Right forelimb (tissue), 1 donor: ENCODE results near the gene CAPN12.

ENCODE experiments used
- DNase-seq: peaks from one replicate; pipeline ENCODE4 v3.0.0-alpha.2; 2018

CAPN12 gene

DNA sequence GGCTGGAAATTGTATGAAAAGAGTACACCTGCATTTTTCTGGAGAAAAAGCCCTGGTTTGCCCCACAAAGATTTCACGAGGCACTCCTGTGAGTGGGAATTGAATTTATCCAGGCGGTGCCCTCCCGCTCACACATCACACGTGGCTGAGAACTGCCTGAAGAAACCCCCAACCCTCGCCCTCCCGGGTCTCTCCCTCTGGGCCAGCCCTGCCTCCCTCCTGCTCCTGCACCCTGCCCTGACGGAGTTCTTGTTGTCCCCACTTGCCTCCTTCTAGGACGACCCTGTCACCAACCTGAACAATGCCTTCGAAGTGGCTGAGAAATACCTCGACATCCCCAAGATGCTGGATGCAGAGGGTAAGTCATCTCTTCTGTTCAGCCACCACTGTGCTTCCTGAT lies 35.2 kb downstream of the CAPN12 start:
- DNase-seq = no peak

- no peak for DNase-seq
Measured at GRCh38 chr19:38708413-38709024, 35.8 kb downstream of the CAPN12 start.

DNA sequence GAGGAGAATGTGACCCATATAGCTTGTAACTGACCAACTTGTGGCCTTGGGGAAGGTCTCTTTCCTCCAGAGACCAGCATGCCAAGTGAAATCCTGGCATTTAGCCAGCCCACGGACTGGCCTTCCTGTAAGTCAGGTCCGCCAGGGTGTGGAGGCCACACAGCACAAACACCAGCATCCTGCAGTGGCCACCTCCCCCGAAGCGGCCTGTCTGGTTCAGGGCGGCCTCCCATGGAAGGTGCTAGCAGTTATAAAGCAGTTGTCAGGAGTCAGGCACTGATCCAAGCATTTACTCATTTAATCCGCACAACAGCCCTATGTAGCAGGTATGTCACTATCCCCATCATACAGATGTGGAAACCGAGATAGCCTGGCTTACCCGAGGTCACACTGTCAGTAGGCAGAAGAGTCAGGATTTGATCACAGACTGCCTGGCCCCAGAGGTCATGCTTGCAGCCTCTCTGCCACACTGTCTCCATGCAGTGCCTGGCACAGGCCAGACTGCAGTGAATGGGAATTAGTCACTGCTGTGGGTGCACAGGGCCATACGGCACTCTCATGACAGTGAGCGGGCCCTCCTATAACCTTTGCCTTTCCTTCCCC lies 36.7 kb downstream of the CAPN12 start:
- DNase-seq = no peak

- no peak for DNase-seq
Measured at GRCh38 chr19:38706792-38707511, 37.3 kb downstream of the CAPN12 start.

- DNase-seq = no peak
Measured at GRCh38 chr19:38705197-38706019, 38.9 kb downstream of the CAPN12 start.

- no peak for DNase-seq
Measured at GRCh38 chr19:38704488-38705026, 39.7 kb downstream of the CAPN12 start.

DNA sequence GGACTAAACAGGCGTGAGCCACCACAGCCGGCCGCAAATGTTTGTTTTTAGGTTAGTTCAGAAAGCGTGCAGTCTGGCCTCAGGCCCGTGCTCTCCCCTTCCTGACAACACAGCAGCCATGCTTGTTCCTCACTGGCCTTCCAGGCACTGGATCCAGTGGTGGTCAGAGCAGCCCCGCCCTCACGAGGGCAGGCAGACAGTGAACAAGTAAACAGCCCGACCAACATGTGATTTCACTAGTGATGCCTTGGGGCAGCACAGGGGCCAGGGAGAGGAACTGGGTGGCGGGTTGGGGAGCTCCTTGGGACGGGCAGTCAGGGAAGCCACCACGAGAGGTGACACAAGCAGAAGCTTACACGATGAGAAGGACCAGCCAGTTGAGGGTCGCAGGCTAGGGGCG lies 40.8 kb downstream of the CAPN12 start:
- no peak for DNase-seq

- no peak for DNase-seq
Measured at GRCh38 chr19:38702278-38702677, 42.0 kb downstream of the CAPN12 start.

GRCh38 chr19:38701455-38702063 lies 42.7 kb downstream of the CAPN12 start:
- no peak for DNase-seq

DNA sequence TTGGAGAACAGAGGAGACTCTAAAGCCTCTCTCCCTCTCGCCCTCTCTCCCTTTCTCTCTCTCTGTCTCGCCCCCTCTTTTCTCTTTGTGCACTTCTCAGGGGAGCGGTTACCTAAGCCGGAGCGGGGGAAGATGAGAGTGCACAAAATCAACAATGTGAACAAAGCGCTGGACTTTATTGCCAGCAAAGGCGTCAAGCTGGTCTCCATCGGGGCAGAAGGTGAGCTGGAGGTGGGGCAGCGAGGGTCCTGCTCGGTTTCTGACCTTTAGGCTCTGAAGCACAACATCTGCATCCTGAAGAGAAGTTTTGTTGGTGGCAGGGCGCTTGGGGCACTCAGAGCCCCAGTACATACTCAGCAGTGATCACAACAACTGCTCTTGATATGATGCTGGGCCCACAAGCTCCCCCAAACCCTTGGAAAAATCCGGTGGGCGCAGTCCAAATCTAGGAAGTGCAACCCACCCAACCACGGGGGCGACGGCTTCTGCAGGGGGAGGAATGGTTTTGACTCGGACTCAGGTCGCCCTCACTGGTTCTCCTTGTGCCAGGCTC lies 43.3 kb downstream of the CAPN12 start:
- DNase-seq = no peak

- no peak for DNase-seq
Measured at GRCh38 chr19:38700350-38700901, 43.8 kb downstream of the CAPN12 start.

GRCh38 chr19:38699647-38700349 lies 44.5 kb downstream of the CAPN12 start:
- no peak for DNase-seq

- DNase-seq = no peak
Measured at GRCh38 chr19:38699027-38699346, 45.3 kb downstream of the CAPN12 start.

DNA sequence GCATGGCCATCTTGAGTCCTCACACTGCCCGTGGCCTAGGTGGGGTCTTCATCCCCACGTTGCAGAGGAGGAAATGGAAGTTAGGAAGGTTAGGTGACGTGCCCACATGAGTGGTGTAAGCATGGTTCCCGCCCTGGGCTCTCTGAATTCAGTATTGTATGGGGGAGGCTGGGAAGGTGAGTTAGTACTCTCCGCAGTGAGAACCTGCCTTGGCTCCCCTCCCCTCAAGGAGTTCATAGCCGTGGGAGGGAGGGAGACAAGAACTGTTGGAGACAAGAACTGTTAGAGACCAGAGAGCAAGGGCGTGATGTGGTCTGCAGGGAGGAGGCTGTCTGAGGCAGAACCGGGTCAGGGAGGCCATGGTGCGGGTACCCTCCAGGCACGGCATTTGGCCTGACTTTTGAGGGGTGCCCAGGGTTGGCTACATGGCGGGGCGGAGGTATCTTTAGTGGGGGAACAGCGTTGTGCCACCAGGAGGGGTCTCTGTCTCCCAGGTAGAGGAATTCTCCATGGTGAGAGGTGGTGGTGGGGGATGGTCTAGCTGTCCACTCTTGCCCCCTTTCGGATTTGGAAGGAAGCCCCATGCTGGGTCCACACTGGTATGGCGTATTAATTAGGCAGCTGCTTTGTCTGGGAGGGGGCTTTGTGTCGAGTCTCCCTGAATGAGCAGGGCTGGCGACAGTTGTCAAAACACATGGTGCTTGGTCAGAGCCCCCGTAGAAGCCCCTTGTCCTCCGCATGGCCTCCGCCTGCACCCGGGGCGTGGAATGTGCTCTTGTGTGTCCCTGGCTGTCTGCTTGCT lies 45.8 kb downstream of the CAPN12 start:
- no peak for DNase-seq

- no peak for DNase-seq
Measured at GRCh38 chr19:38697641-38698071, 46.6 kb downstream of the CAPN12 start.

DNA sequence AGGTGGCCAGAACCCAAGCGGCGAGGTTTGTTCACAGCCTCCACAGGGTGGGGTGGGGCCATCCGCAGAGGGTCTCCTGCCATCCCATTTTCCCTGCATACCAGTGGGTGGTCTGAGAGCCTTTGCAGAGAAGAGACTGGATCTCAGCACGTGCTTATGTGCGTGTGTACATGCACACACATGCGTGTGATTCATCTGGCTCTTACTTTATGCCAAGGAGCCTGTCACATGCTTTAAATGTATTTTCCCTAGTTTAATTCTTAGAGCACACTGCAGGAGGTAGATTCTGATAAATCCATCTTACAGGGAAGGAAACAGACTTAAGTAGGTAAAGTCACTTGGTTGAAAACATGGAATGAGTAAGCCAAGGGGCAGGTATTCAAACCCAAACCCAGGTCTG lies 47.1 kb downstream of the CAPN12 start:
- DNase-seq = no peak

- no peak for DNase-seq
Measured at GRCh38 chr19:38696729-38697055, 47.6 kb downstream of the CAPN12 start.

GRCh38 chr19:38695832-38696728 lies 48.2 kb downstream of the CAPN12 start:
- DNase-seq = no peak

DNA sequence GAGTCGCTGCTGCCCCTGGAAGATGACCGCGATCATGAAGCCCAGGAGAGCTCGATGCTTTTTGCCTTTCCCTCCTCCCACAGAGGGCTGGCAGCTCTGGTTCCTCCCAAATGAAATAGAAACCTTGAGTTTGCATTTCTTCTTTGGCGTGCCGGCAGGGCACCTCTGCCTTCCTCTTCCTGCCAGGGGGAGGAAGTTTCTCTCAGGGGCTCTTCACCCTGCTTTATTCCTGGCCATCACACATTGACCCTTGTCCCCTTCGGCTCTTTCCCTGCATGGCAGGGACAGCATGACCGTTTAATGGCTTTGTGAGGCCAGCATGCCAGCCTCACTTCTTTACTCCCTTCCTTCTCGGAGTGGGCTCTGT lies 49.0 kb downstream of the CAPN12 start:
- no peak for DNase-seq
